Neural cell (in vitro differentiated cells): ENCODE data around the gene MAP3K13.

ENCODE experiments used
- POLR2AphosphoS5 ChIP-seq: IDR thresholded peaks from 2 replicates; pipeline ENCODE4 v1.6.1; 2012
- TF ChIP-seq, protein P1 (sequence below): fragments of 450-650 bp; IDR thresholded peaks from 2 replicates; pipeline ENCODE4 v1.5.1; 2014; ENCODE audit warnings: antibody characterized with exemption, mild to moderate bottlenecking, moderate library complexity; ENCODE audit not compliant: poor library complexity, severe bottlenecking

DNA sequence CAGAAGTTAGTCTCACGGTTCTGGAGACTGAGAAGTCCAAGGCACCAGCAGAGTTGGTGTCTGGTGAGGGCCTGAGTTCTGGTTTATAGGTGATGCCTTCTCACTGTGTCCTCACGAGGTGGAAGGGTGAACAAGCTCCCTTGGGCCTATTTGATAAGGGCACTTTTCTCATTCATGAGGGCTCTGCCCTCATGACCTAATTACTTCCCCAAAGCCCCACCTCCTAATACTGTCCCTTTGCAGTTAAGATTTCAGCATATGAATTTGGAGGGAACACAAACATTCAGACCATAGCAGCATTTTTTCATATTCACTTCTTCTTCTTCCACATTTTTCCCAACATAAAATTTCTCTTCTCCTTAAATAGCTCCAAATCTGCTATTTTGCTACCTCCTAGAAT is 94.4 kb downstream of the MAP3K13 start:
- TF ChIP-seq, protein P1, sequence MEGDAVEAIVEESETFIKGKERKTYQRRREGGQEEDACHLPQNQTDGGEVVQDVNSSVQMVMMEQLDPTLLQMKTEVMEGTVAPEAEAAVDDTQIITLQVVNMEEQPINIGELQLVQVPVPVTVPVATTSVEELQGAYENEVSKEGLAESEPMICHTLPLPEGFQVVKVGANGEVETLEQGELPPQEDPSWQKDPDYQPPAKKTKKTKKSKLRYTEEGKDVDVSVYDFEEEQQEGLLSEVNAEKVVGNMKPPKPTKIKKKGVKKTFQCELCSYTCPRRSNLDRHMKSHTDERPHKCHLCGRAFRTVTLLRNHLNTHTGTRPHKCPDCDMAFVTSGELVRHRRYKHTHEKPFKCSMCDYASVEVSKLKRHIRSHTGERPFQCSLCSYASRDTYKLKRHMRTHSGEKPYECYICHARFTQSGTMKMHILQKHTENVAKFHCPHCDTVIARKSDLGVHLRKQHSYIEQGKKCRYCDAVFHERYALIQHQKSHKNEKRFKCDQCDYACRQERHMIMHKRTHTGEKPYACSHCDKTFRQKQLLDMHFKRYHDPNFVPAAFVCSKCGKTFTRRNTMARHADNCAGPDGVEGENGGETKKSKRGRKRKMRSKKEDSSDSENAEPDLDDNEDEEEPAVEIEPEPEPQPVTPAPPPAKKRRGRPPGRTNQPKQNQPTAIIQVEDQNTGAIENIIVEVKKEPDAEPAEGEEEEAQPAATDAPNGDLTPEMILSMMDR = no peak
- no peak for TF ChIP-seq POLR2AphosphoS5
